GM18505 (cell line): Measurements from ENCODE around the gene PDLIM3.
A peak's percentile ranks its signal among the peaks of the same experiment; 100 is the strongest.

Experiments
- ATAC-seq: cut with Tn5 transposase; IDR thresholded peaks from one replicate; pipeline ENCODE4 v1.9.1; 2021; ENCODE audit not compliant: unreplicated experiment
- POLR2A ChIP-seq: IDR thresholded peaks from 4 replicates; pipeline ENCODE4 v1.6.1; 2011; ENCODE audit warnings: borderline replicate concordance; ENCODE audit not compliant: insufficient read depth, insufficient read length; ENCODE audit errors: extremely low read depth

The PDLIM3 gene

GRCh38 chr4:185488650-185489049, 46.7 kb downstream of the PDLIM3 start:
- ATAC-seq, result no peak
- TF ChIP-seq POLR2A, result no peak

DNA sequence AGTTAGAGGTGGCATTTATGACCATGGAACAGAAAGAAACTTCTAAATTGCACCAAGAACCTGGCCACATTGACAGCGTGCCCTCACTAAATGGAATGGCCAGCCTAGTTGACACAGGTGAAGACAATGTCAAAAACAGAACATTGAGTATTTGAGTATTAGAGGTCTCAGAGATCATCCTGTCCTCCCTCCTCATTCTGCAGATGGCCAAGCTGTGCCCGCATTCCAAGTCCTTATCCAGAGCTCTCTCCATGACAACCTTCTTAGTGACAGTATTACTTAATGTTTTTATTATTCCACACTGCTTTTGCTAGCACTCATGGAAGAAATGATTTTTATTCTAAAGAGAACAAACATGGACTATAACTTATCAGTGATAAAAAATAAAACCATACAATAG, 53.9 kb downstream of the PDLIM3 start:
- no peak for TF ChIP-seq POLR2A
- ATAC-seq, result no peak

- peak; percentile 30 for ATAC-seq
Observed at GRCh38 chr4:185480016-185480732, 55.1 kb downstream of the PDLIM3 start.

DNA sequence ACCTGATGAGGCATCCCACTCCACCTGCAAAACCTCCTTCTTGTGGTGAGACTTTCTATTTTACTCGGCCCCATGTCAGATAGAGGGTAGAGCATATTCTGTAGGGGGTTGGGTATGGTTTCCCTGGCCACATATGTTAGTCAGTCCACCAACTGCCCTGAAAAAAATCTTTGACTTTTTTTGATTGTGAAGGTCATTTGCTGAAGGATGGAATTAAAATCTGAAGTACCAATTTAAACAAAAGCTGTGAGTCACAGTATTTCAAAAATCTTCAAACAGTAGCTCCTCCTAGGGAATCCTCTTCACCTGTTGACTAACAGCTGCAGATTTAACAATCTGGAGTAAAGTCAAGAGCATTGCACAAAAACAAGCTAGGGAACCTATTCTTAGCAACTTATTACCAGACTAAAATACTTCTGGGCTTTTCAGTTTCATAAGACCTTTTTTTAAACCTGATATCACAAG, 55.8 kb downstream of the PDLIM3 start:
- TF ChIP-seq POLR2A, result no peak
- ATAC-seq, result peak; percentile 89

More at GRCh38 chr4:185480016-185480732, 55.1 kb downstream of the PDLIM3 start:
- TF ChIP-seq POLR2A, result no peak

DNA sequence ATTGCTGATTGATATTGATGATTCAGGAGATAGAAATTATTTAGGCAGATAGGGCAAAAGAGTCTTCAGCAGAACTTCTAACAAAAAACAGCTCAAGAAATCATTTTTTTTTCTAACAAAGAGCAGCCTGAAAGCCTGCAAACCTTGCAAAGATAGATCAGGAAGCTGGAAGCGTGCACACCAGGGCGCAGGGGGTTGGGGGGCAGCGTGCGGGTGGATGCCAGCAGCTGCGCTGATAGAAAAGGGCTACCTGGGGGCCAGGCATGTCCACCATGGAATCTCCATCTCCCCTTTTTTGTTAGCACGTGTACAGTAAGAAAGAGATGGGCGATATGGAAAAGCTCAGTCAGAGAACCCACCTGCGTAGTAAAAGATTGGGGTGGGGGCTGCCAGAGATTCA, 62.1 kb downstream of the PDLIM3 start:
- ATAC-seq, result no peak
- no peak for TF ChIP-seq POLR2A

- ATAC-seq, result peak; percentile 2
- no peak for TF ChIP-seq POLR2A
Observed at GRCh38 chr4:185472103-185472542, 63.2 kb downstream of the PDLIM3 start.

DNA sequence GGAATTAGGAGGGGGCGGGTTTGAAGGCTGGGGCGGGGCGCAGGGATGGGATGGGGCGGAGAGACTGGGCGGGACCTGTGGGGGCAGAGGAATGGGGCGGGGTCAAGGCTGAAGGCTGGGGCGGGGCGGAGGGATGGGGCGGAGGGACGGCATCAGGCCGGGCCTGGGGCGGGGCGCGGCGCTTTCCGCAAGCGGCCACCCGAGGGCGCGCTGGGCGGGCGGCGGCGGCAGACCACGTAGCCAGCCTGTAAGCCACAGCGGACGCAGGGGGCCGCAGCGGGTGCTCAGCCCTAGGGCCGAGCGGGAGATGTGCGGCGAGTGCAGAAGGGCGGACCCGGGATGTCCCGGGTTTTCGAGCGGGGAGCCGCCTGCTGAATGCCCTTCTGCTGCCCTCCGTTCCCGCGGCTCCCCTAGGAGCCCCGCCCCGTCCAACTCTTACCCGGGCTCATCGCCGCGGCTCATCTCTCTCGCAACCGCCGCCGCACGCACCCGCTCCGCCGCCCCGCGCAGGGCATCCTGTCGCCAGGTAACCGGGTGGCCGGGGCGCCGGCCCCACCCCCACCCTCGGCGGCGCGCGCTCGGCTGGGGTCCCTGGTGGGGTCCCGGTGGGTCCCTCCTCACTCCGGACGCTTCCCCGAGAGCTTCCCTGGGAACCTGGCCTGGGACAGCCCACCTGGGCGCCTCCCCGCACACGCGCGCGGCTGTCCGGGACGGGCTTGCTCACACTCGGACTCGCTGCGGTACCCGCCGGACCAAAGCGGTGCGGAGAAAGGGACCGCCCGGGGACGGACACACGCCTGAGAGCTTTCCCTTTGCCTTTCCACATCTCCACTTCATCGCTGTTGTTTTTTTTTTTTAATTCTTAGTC, 63.8 kb downstream of the PDLIM3 start, which contains the start of gene CCDC110:
Gene CCDC110 (minus strand): TSS at position 499 of the 868 bp plus-strand sequence. CDS start 50 bp downstream, at position 449.
- peak; percentile 48 for TF ChIP-seq POLR2A
- ATAC-seq, result peak; percentile 85

GRCh38 chr4:185470501-185471195, 64.7 kb downstream of the PDLIM3 start:
- ATAC-seq, result peak; percentile 19

DNA sequence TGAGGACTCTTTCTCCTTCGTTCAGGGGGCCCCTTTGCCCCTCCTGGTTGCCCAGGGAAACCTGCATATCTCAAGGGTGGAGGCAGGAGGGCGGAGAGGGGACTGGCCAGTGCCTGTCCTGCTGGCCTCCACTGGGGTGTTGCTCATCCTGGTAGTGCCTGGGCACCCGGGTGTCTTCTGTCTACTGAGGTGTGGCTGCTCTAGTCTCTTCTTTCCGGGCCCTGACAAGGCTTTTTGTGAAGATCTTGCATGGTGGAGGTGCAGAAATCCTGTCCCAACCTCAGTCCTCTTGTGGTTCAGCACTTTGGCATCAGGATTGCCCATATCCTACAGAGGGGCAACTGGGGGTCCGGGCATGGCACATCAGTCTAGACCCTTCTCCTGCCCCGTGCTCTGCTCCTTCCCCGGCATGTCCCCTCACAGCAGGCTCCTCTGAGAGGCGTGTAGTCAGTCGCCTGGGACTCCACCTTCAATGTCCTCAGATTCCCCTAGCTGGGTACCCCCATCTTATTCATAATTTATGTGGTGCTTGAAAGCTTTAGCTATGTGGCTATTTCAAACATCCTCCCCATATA, 65.6 kb downstream of the PDLIM3 start:
- ATAC-seq, result no peak
- TF ChIP-seq POLR2A, result no peak

More at GRCh38 chr4:185470501-185471195, 64.7 kb downstream of the PDLIM3 start:
- no peak for TF ChIP-seq POLR2A

DNA sequence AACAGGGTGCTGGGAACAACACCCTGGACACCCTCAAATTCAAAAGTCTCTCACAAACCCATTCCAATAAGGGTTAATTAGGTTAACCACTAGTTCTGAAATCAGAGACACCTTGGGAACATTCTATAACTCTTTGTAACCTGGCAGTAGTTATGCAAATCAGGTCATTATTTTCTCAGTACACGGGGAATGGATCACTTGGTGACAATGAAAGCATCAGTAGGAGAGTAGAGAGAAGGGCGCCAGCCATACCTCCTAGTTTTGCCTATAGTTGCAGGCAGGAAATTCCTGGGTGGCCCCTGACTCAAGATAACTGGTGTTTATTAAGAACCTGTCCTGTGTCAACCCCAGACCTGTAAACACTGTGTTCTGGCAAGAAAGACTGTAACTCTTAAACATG, 66.3 kb downstream of the PDLIM3 start:
- ATAC-seq, result no peak
- TF ChIP-seq POLR2A, result no peak

- TF ChIP-seq POLR2A, result no peak
- ATAC-seq, result no peak
Observed at GRCh38 chr4:185467991-185468390, 67.3 kb downstream of the PDLIM3 start.

DNA sequence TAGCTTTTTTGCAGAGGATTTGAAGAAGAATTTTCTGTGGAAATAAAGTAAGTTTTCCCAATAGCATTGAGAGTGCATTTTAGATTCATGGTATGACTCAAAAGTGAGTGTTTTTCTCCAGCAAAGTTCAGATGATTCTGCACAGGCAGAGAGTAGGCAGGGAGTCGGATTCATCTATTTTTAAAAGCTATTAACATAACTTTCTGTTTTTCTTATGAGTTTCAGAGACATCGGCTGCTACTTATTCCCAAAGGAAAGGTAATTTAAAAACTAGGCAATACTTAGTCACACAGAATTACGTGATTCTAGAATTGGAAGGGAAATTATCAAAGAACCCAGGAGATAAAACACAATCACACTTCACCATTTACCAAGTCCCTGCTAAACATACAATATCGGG, 68.2 kb downstream of the PDLIM3 start:
- TF ChIP-seq POLR2A, result no peak
- no peak for ATAC-seq

- ATAC-seq, result no peak
- no peak for TF ChIP-seq POLR2A
Observed at GRCh38 chr4:185465707-185466106, 69.6 kb downstream of the PDLIM3 start.

DNA sequence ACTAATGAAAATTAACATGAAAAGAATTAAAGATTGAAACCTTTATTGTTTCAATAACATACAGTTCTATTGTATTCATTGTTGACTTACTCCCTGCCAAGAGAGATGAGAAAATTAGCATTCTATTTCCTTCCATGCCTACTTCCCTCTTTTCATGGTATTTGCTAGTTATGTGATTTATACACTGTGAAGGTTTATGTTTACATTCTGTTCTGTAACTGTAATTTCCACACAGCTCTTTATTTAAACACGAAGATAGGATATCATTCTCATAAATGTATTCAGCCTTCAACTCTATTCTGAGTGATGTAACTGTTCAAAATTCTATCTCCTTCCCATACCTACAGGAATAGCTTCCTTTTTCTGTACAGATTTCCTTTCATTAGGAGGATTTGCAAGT, 70.4 kb downstream of the PDLIM3 start:
- TF ChIP-seq POLR2A, result no peak
- ATAC-seq, result no peak

- no peak for TF ChIP-seq POLR2A
- no peak for ATAC-seq
Observed at GRCh38 chr4:185464183-185464582, 71.1 kb downstream of the PDLIM3 start.
